ENCODE measurements around the gene CRYBG1.

CRYBG1 gene

DNA sequence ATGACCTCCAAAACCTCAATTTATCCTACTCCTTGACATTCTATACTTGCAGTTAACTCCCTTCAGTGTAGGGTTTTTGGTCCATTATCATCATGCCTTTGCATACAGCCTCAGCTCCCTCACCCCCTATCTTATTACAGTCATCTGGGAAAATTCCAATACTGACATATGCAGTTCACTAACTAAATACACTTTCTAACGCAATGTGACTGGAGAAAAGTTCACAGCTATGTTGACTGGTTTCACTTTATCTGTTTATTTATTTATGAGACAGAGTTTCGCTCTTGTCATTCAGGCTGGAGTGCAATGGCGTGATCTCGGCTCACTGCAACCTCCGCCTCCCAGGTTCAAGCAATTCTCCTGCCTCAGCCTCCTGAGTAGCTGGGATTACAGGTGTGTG is 64.9 kb downstream of the CRYBG1 start:
- TF ChIP-seq YY1 (IDR thresholded peaks at IDR 0.05; ENCODE audit: low read depth) (no peak), CREB1 (IDR thresholded peaks at IDR 0.05; ENCODE audit: low read depth) (no peak)

DNA sequence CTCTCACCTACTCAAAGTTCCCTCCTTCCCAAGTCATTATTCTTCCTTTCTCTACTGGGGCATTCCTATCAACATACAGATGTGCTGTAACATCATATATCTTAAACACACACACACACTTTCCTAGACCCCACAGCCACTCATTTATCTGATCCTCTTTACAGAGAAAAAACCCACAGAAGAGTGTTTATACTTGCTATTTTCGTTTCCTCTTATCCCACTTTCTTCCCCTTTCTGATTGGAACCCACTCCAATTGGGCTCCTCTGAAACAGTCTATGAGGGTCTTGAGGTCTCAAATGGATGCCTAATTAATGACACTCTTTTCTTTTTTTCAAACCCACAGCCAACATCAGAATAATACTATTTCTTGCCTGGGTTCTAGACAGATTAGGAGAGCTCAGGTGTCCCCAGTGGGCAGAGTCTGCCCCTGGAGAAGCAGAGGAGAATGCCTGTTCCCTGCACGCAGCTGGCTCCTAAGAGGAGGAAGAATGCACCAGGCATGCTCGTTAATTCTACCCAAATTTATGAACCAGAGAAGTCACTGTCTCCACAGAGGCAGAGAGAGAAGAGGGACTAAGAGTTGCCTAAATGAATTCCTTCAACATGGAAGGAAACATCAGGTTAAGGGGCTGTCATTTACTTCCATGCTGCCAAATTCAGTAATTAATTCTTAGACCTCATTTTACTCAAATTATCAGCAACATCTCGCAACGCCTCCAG is 65.9 kb downstream of the CRYBG1 start:
- TF ChIP-seq NFIC (IDR thresholded peaks at IDR 0.05), result no peak

DNA sequence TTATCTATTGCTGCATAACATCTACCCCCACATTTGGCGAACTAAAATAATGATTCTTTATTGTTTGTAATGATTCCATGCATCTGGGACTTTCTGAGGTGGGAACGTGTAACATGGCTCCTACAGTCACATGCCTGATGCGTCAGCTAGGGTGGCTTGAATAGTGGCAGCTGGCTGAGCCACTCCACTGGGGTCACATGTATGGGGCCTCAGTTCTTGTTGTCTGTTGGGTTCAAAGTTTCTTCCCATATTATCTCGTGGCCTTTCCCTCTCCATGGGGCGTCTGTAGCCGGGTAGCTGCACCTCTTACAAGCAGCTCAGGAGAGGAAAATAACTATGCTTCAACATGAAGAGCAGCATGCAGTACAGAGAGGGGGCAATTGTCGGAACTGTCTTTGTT is 69.9 kb downstream of the CRYBG1 start:
- no peak for TF ChIP-seq CREB1 (IDR thresholded peaks at IDR 0.05; ENCODE audit: low read depth)
- no peak for TF ChIP-seq EGR1 (IDR thresholded peaks at IDR 0.05)
- TF ChIP-seq ZBTB7A (IDR thresholded peaks at IDR 0.05; ENCODE audit: low read depth), result no peak
- TF ChIP-seq TEAD4 (IDR thresholded peaks at IDR 0.05), result no peak
- no peak for TF ChIP-seq CEBPB (IDR thresholded peaks at IDR 0.05)
- no peak for TF ChIP-seq REST (IDR thresholded peaks at IDR 0.05; ENCODE audit: low read depth)
- no peak for TF ChIP-seq TCF12 (IDR thresholded peaks at IDR 0.05; ENCODE audit: low read depth)
- TF ChIP-seq USF1 (IDR thresholded peaks at IDR 0.05), result no peak
- no peak for TF ChIP-seq TAF1 (IDR thresholded peaks at IDR 0.05; ENCODE audit: low read depth)
- no peak for TF ChIP-seq MAX (IDR thresholded peaks at IDR 0.05)
- no peak for TF ChIP-seq FOXM1 (IDR thresholded peaks at IDR 0.05; ENCODE audit: borderline replicate concordance, low read depth)
- TF ChIP-seq YY1 (IDR thresholded peaks at IDR 0.05; ENCODE audit: low read depth), result no peak
- TF ChIP-seq NFIC (IDR thresholded peaks at IDR 0.05), result no peak

GRCh38 chr6:106431405-106431804 is 70.9 kb downstream of the CRYBG1 start:
- TF ChIP-seq TEAD4 (IDR thresholded peaks at IDR 0.05), result no peak
- TF ChIP-seq REST (IDR thresholded peaks at IDR 0.05; ENCODE audit: low read depth), result no peak
- no peak for TF ChIP-seq CREB1 (IDR thresholded peaks at IDR 0.05; ENCODE audit: low read depth)
- TF ChIP-seq EP300 (IDR thresholded peaks at IDR 0.05; ENCODE audit: borderline replicate concordance), result no peak
- no peak for TF ChIP-seq ZBTB7A (IDR thresholded peaks at IDR 0.05; ENCODE audit: low read depth)
- TF ChIP-seq FOXM1 (IDR thresholded peaks at IDR 0.05; ENCODE audit: borderline replicate concordance, low read depth), result no peak
- TF ChIP-seq YY1 (IDR thresholded peaks at IDR 0.05; ENCODE audit: low read depth), result no peak
- no peak for TF ChIP-seq RAD21 (IDR thresholded peaks at IDR 0.05; ENCODE audit: low read depth)

DNA sequence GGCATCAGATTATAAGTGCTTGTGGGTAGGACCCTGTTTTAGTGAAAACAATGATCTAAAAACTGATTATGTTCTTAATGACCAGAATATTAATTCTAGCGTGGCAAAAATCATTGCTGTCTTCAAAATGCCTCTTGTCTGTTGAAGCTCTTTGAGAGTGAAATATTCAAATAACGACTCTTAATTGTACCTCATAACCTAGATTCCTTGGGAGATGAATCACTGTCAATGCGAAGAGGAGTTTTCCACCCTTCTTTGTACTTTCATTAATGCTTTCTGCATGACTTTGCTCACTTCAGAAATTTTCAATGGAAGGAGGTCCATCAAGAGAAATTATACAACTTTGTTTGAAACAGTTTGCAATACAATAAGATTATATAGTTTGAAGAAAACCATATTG is 71.5 kb downstream of the CRYBG1 start:
- TF ChIP-seq TCF12 (IDR thresholded peaks at IDR 0.05; ENCODE audit: low read depth) (no peak), CEBPB (IDR thresholded peaks at IDR 0.05) (no peak), REST (IDR thresholded peaks at IDR 0.05; ENCODE audit: low read depth) (no peak), RAD21 (IDR thresholded peaks at IDR 0.05; ENCODE audit: low read depth) (no peak), FOXM1 (IDR thresholded peaks at IDR 0.05; ENCODE audit: borderline replicate concordance, low read depth) (no peak), NFIC (IDR thresholded peaks at IDR 0.05) (no peak), USF1 (IDR thresholded peaks at IDR 0.05) (no peak), MAX (IDR thresholded peaks at IDR 0.05) (no peak), YY1 (IDR thresholded peaks at IDR 0.05; ENCODE audit: low read depth) (no peak), CREB1 (IDR thresholded peaks at IDR 0.05; ENCODE audit: low read depth) (no peak), TAF1 (IDR thresholded peaks at IDR 0.05; ENCODE audit: low read depth) (no peak), EP300 (IDR thresholded peaks at IDR 0.05; ENCODE audit: borderline replicate concordance) (no peak), ZBTB7A (IDR thresholded peaks at IDR 0.05; ENCODE audit: low read depth) (no peak), EGR1 (IDR thresholded peaks at IDR 0.05) (no peak), TEAD4 (IDR thresholded peaks at IDR 0.05) (no peak)

Data from Ishikawa (cell line).